Breast epithelium (tissue), 4 donors: ENCODE results near the gene TNRC18. TPM values are rescaled to one million over a fixed set of nuclear protein-coding genes. Genes with fewer than 3 reads are reported as not detected.
"Not testable (repeated sequence)": the region's sequence is repeated elsewhere in the genome, so short reads cannot be mapped to it uniquely, and the experiment has no call there.

ENCODE experiments used
- DNase-seq, 2 donors: peaks; one replicate each; pipeline ENCODE4 v3.0.0-alpha.2; 2019; ENCODE audit warnings: low spot score in 2 of 2
- H3K27ac ChIP-seq, 2 donors: fragments of 200-600 bp; sonication (generic) in 1 of 2; one replicate each; pipeline ENCODE4 v1.5.1; 2016 to 2019; ENCODE audit warnings: mild to moderate bottlenecking in 1 of 2
- H3K27me3 ChIP-seq, 2 donors: fragments of 200-600 bp; sonication (generic) in 1 of 2; one replicate each; pipeline versions ENCODE4 v1.5.1 to v1.6.0; 2017 to 2019; ENCODE audit warnings: control low read depth in 1 of 2, mild to moderate bottlenecking in 1 of 2
- H3K36me3 ChIP-seq: fragments of 200-600 bp; one replicate; pipeline ENCODE4 v1.5.1; 2019
- H3K4me1 ChIP-seq, 2 donors: fragments of 200-600 bp; sonication (generic); one replicate each; pipeline ENCODE4 v1.5.1; 2016 to 2019; ENCODE audit warnings: control low read depth in 1 of 2
- H3K4me3 ChIP-seq, 3 donors: fragments of 200-600 bp; sonication (generic); 1 replicate in 2 of 3; 2 replicates in 1 of 3; pipeline ENCODE4 v1.5.1; 2016 to 2019; ENCODE audit warnings: mild to moderate bottlenecking in 3 of 3, moderate library complexity in 2 of 3
- H3K9me3 ChIP-seq, 2 donors: fragments of 200-600 bp; sonication (generic) in 1 of 2; one replicate each; pipeline ENCODE4 v1.5.1; 2016 to 2019; ENCODE audit warnings: control low read depth in 1 of 2
- CTCF ChIP-seq, 3 donors: fragments of 450-650 bp; IDR thresholded peaks; one replicate each; pipeline ENCODE4 v1.5.1; 2016 to 2017; ENCODE audit warnings: antibody characterized with exemption in 3 of 3, mild to moderate bottlenecking in 3 of 3, moderate library complexity in 3 of 3
- POLR2A ChIP-seq: fragments of 450-650 bp; IDR thresholded peaks from one replicate; pipeline ENCODE4 v1.6.1; 2016; ENCODE audit warnings: antibody characterized with exemption, mild to moderate bottlenecking, moderate library complexity
- POLR2AphosphoS5 ChIP-seq, 3 donors: sonication (generic); formaldehyde crosslinking; IDR thresholded peaks; one replicate each; pipeline ENCODE4 v1.6.1; 2017; ENCODE audit warnings: antibody characterized with exemption in 3 of 3
- intact Hi-C: fragments of 100-400 bp; cut with DNase I; formaldehyde crosslinking; loops from one replicate; pipeline ENCODE4 v1.15.1; 2023; ENCODE audit warnings: low total_unique reads
- total RNA-seq, 3 donors: library from RNA; depleted of rRNA; stranded (reverse); fragments of >200 nt; gene quantifications; one replicate each; pipeline ENCODE4 v1.1.0, GENCODE V29; 2016

TNRC18 gene
- total RNA-seq, 3 donors from 2014 or later, result 32.2 to 72.4 (median 36.9) TPM

GRCh38 chr7:5332579-5332978 is 91.1 kb downstream of the TNRC18 start:
- Histone ChIP-seq H3K27me3 (no peaks in the 10 kb centered on the region), H3K4me1 (no peaks in the 10 kb centered on the region), H3K4me3 (no peak overlapping the region), H3K36me3 (peaks cover 9% of the 10 kb centered on the region), H3K27ac (no peak overlapping the region), H3K9me3 (peaks cover 9 to 12% of the 10 kb centered on the region in 2 donors)
- intact Hi-C loops, result no loop called here
- no peak for DNase-seq
- TF ChIP-seq POLR2AphosphoS5 (IDR thresholded peaks at IDR 0.05), result no peak
- TF ChIP-seq CTCF (IDR thresholded peaks at IDR 0.05), result no peak
- TF ChIP-seq POLR2A, result no peak

- Histone ChIP-seq H3K4me1 (no peaks in the 10 kb centered on the region), H3K9me3 (no peaks in the 10 kb centered on the region), H3K36me3 (no peaks in the 10 kb centered on the region), H3K4me3 (no peak overlapping the region), H3K27ac (no peak overlapping the region), H3K27me3 (no peaks in the 10 kb centered on the region)
- intact Hi-C loops, result no loop called here
- no peak for DNase-seq
- no peak for TF ChIP-seq POLR2AphosphoS5 (IDR thresholded peaks at IDR 0.05)
- TF ChIP-seq CTCF (IDR thresholded peaks at IDR 0.05), result no peak
- no peak for TF ChIP-seq POLR2A
These were observed 93.3 kb downstream of the TNRC18 start for GRCh38 chr7:5330288-5330687.

GRCh38 chr7:5324961-5325360 is 98.7 kb downstream of the TNRC18 start:
- TF ChIP-seq POLR2A (no peak), CTCF (IDR thresholded peaks at IDR 0.05) (no peak), POLR2AphosphoS5 (IDR thresholded peaks at IDR 0.05) (no peak)
- intact Hi-C loops, result no loop called here
- no peaks in the 10 kb centered on the region for H3K36me3 ChIP-seq
- no peak overlapping the region for H3K4me3 ChIP-seq
- no peak for DNase-seq
- no peaks in the 10 kb centered on the region for H3K4me1 ChIP-seq
- no peaks in the 10 kb centered on the region for H3K27me3 ChIP-seq
- no peaks in the 10 kb centered on the region for H3K9me3 ChIP-seq
- no peak overlapping the region for H3K27ac ChIP-seq

- H3K9me3 ChIP-seq, H3K36me3 ChIP-seq, DNase-seq, H3K27me3 ChIP-seq, H3K27ac ChIP-seq, H3K4me1 ChIP-seq, intact Hi-C loops, H3K4me3 ChIP-seq: not testable (repeated sequence)
These were observed 99.5 kb downstream of the TNRC18 start for GRCh38 chr7:5323800-5324781.

GRCh38 chr7:5322621-5323410 is 100.8 kb downstream of the TNRC18 start:
- TF ChIP-seq CTCF (IDR thresholded peaks at IDR 0.05) (no peak), POLR2A (no peak), POLR2AphosphoS5 (IDR thresholded peaks at IDR 0.05) (no peak)
- no peak for DNase-seq
- intact Hi-C loops, result no loop called here
- Histone ChIP-seq H3K4me1 (no peaks in the 10 kb centered on the region), H3K27me3 (no peaks in the 10 kb centered on the region), H3K27ac (no peak overlapping the region), H3K4me3 (no peak overlapping the region), H3K36me3 (no peaks in the 10 kb centered on the region), H3K9me3 (peaks cover 4 to 12% of the 10 kb centered on the region in 2 donors)
